ENCODE results near the gene HBP1. TPM values are rescaled to one million over a fixed set of nuclear protein-coding genes. Genes with fewer than 3 reads are reported as not detected.
"Not testable (repeated sequence)": the region's sequence is repeated elsewhere in the genome, so short reads cannot be mapped to it uniquely, and the experiment has no call there.

The HBP1 gene
- total RNA-seq, 2 experiments from 2014 or later = 17.8 to 25.4 TPM

- CTCF ChIA-PET = no interaction called here
- Mint-ChIP-seq H3K9me3 (ENCODE audit: low read depth) (no peaks in the 10 kb centered on the region), H3K4me3 (no peak overlapping the region), H3K27ac (no peak overlapping the region), H3K4me1 (no peaks in the 10 kb centered on the region), H3K36me3 (ENCODE audit: low read depth) (peaks cover 6% of the 10 kb centered on the region), H3K27me3 (no peaks in the 10 kb centered on the region)
- DNase-seq (no peak), ATAC-seq (no peak)
- POLR2A ChIA-PET = no interaction called here
- intact Hi-C loops (cut with DNase I, micrococcal nuclease) = no loop called here
These were observed 61.5 kb downstream of the HBP1 start for GRCh38 chr7:107230334-107230733.

GRCh38 chr7:107232568-107233090 lies 63.8 kb downstream of the HBP1 start:
- Mint-ChIP-seq H3K4me3 (no peak overlapping the region), H3K4me1 (no peaks in the 10 kb centered on the region), H3K36me3 (ENCODE audit: low read depth) (peaks cover 12% of the 10 kb centered on the region), H3K27me3 (no peaks in the 10 kb centered on the region), H3K27ac (no peak overlapping the region), H3K9me3 (ENCODE audit: low read depth) (no peaks in the 10 kb centered on the region)
- CTCF ChIA-PET = no interaction called here
- intact Hi-C loops (cut with DNase I, micrococcal nuclease) = no loop called here
- ATAC-seq (no peak), DNase-seq (no peak)
- POLR2A ChIA-PET = no interaction called here

- H3K27ac Mint-ChIP-seq = no peak overlapping the region
- no peaks in the 10 kb centered on the region for H3K27me3 Mint-ChIP-seq
- DNase-seq = no peak
- ChIA-PET POLR2A (no interaction called here), CTCF (no interaction called here)
- intact Hi-C loops (cut with DNase I, micrococcal nuclease) = no loop called here
- no peaks in the 10 kb centered on the region for H3K4me1 Mint-ChIP-seq
- H3K4me3 Mint-ChIP-seq = no peak overlapping the region
- H3K9me3 Mint-ChIP-seq (ENCODE audit: low read depth) = no peaks in the 10 kb centered on the region
- no peak for ATAC-seq
- peaks cover 12% of the 10 kb centered on the region for H3K36me3 Mint-ChIP-seq (ENCODE audit: low read depth)
These were observed 64.4 kb downstream of the HBP1 start for GRCh38 chr7:107233174-107233573.

GRCh38 chr7:107233981-107234380 lies 65.2 kb downstream of the HBP1 start:
- POLR2A ChIA-PET = no interaction called here

GRCh38 chr7:107234436-107234835 lies 65.6 kb downstream of the HBP1 start:
- CTCF ChIA-PET = no interaction called here
- intact Hi-C loops (cut with DNase I, micrococcal nuclease) = no loop called here
- no peaks in the 10 kb centered on the region for H3K27me3 Mint-ChIP-seq

More at GRCh38 chr7:107233981-107234380, 65.2 kb downstream of the HBP1 start:
- Mint-ChIP-seq H3K36me3 (ENCODE audit: low read depth) (peaks cover 11% of the 10 kb centered on the region), H3K4me3 (no peak overlapping the region), H3K4me1 (no peaks in the 10 kb centered on the region), H3K27me3 (no peaks in the 10 kb centered on the region), H3K27ac (no peak overlapping the region), H3K9me3 (ENCODE audit: low read depth) (no peaks in the 10 kb centered on the region)
- DNase-seq (no peak), ATAC-seq (no peak)
- intact Hi-C loops (cut with DNase I, micrococcal nuclease) = no loop called here
- CTCF ChIA-PET = no interaction called here

GRCh38 chr7:107236862-107237261 lies 68.1 kb downstream of the HBP1 start:
- CTCF ChIA-PET = no interaction called here

More at GRCh38 chr7:107234436-107234835, 65.6 kb downstream of the HBP1 start:
- peaks cover 9% of the 10 kb centered on the region for H3K36me3 Mint-ChIP-seq (ENCODE audit: low read depth)
- no peak overlapping the region for H3K4me3 Mint-ChIP-seq
- ATAC-seq (no peak), DNase-seq (no peak)
- POLR2A ChIA-PET = no interaction called here
- no peaks in the 10 kb centered on the region for H3K4me1 Mint-ChIP-seq
- H3K27ac Mint-ChIP-seq = no peak overlapping the region
- no peaks in the 10 kb centered on the region for H3K9me3 Mint-ChIP-seq (ENCODE audit: low read depth)

GRCh38 chr7:107237451-107237850 lies 68.6 kb downstream of the HBP1 start:
- POLR2A ChIA-PET = no interaction called here
- DNase-seq = no peak
- CTCF ChIA-PET = no interaction called here
- Mint-ChIP-seq H3K9me3 (ENCODE audit: low read depth) (no peaks in the 10 kb centered on the region), H3K4me1 (no peaks in the 10 kb centered on the region), H3K27me3 (no peaks in the 10 kb centered on the region), H3K4me3 (no peak overlapping the region), H3K36me3 (ENCODE audit: low read depth) (peaks cover 6% of the 10 kb centered on the region), H3K27ac (no peak overlapping the region)
- intact Hi-C loops (cut with DNase I, micrococcal nuclease) = no loop called here
- no peak for ATAC-seq

More at GRCh38 chr7:107236862-107237261, 68.1 kb downstream of the HBP1 start:
- intact Hi-C loops (cut with DNase I, micrococcal nuclease) = no loop called here
- POLR2A ChIA-PET = no interaction called here
- DNase-seq (no peak), ATAC-seq (no peak)
- Mint-ChIP-seq H3K4me1 (no peaks in the 10 kb centered on the region), H3K9me3 (ENCODE audit: low read depth) (no peaks in the 10 kb centered on the region), H3K27ac (no peak overlapping the region), H3K27me3 (no peaks in the 10 kb centered on the region), H3K36me3 (ENCODE audit: low read depth) (peaks cover 6% of the 10 kb centered on the region), H3K4me3 (no peak overlapping the region)

GRCh38 chr7:107242267-107242666 lies 73.5 kb downstream of the HBP1 start:
- no peak overlapping the region for H3K27ac Mint-ChIP-seq
- CTCF ChIA-PET = no interaction called here
- POLR2A ChIA-PET = no interaction called here

GRCh38 chr7:107244613-107245012 lies 75.8 kb downstream of the HBP1 start:
- Mint-ChIP-seq H3K4me1 (no peaks in the 10 kb centered on the region), H3K27me3 (no peaks in the 10 kb centered on the region), H3K27ac (no peak overlapping the region), H3K36me3 (ENCODE audit: low read depth) (peaks cover 52% of the 10 kb centered on the region), H3K9me3 (ENCODE audit: low read depth) (peaks cover 8% of the 10 kb centered on the region), H3K4me3 (no peak overlapping the region)
- ATAC-seq (no peak), DNase-seq (no peak)
- intact Hi-C loops (cut with DNase I, micrococcal nuclease) = no loop called here
- ChIA-PET POLR2A (no interaction called here), CTCF (interaction anchor here (0.6 kb wide), 2 partner anchors 9 to 1933 kb away, joined by 3 read pairs; no protein-coding TSS in a partner anchor)

More at GRCh38 chr7:107242267-107242666, 73.5 kb downstream of the HBP1 start:
- Mint-ChIP-seq H3K36me3 (ENCODE audit: low read depth) (peaks cover 40% of the 10 kb centered on the region), H3K27me3 (no peaks in the 10 kb centered on the region), H3K9me3 (ENCODE audit: low read depth) (peaks cover 8% of the 10 kb centered on the region), H3K4me1 (no peaks in the 10 kb centered on the region), H3K4me3 (no peak overlapping the region)
- ATAC-seq (no peak), DNase-seq (no peak)
- intact Hi-C loops (cut with DNase I, micrococcal nuclease) = no loop called here

- intact Hi-C loops (cut with DNase I, micrococcal nuclease); H3K4me3 Mint-ChIP-seq; DNase-seq; H3K27ac Mint-ChIP-seq; H3K27me3 Mint-ChIP-seq; ATAC-seq; H3K9me3 Mint-ChIP-seq (ENCODE audit: low read depth); H3K4me1 Mint-ChIP-seq; POLR2A ChIA-PET: not testable (repeated sequence)
- H3K36me3 Mint-ChIP-seq (ENCODE audit: low read depth) = peaks cover 52% of the 10 kb centered on the region
- CTCF ChIA-PET = interaction anchor here (0.9 kb wide), 1 partner anchor 16 kb away, joined by 3 read pairs; no protein-coding TSS in a partner anchor
These were observed 78.0 kb downstream of the HBP1 start for GRCh38 chr7:107246836-107247235.

GRCh38 chr7:107248551-107249316 lies 79.9 kb downstream of the HBP1 start:
- intact Hi-C loops (cut with DNase I, micrococcal nuclease) = no loop called here
- no peaks in the 10 kb centered on the region for H3K27me3 Mint-ChIP-seq
- H3K27ac Mint-ChIP-seq = no peak overlapping the region
- H3K36me3 Mint-ChIP-seq (ENCODE audit: low read depth) = peaks cover 44% of the 10 kb centered on the region
- CTCF ChIA-PET = no interaction called here
- peaks cover 3% of the 10 kb centered on the region for H3K4me1 Mint-ChIP-seq
- ATAC-seq = no peak
- POLR2A ChIA-PET = no interaction called here
- peaks cover 8% of the 10 kb centered on the region for H3K9me3 Mint-ChIP-seq (ENCODE audit: low read depth)
- no peak overlapping the region for H3K4me3 Mint-ChIP-seq
- no peak for DNase-seq

- H3K9me3 Mint-ChIP-seq (ENCODE audit: low read depth) = no peaks in the 10 kb centered on the region
- no peak overlapping the region for H3K4me3 Mint-ChIP-seq
- H3K27ac Mint-ChIP-seq = no peak overlapping the region
- H3K4me1 Mint-ChIP-seq = peaks cover 3% of the 10 kb centered on the region
- CTCF ChIA-PET = no interaction called here
- ATAC-seq = no peak
- POLR2A ChIA-PET = no interaction called here
- peaks cover 17% of the 10 kb centered on the region for H3K36me3 Mint-ChIP-seq (ENCODE audit: low read depth)
- no peak for DNase-seq
- intact Hi-C loops (cut with DNase I, micrococcal nuclease) = no loop called here
- no peaks in the 10 kb centered on the region for H3K27me3 Mint-ChIP-seq
These were observed 83.2 kb downstream of the HBP1 start for GRCh38 chr7:107251963-107252362.
